ENCODE measurements around the gene DOCK3. TPM values are rescaled to one million over a fixed set of nuclear protein-coding genes. Genes with fewer than 3 reads are reported as not detected.

Gene DOCK3
- total and polyA plus RNA-seq, 10 of the 15 experiments (the other 5 are each of a cell fraction or from before 2014, with no cell fraction given), result 0.02 to 0.52 (median 0.04) TPM; not detected in 5

- TF ChIP-seq ZBTB40 (IDR thresholded peaks at IDR 0.05; ENCODE audit: borderline replicate concordance) (no peak), NFYA (IDR thresholded peaks at IDR 0.05; ENCODE audit: borderline replicate concordance, low read depth, low read length) (no peak), TAF1 (IDR thresholded peaks at IDR 0.05; ENCODE audit: borderline replicate concordance, low read depth, low read length) (peak; percentile 78; the same call in 1 of the 2 replicates), HCFC1 (IDR thresholded peaks at IDR 0.05; ENCODE audit: low read length) (peak; percentile 82), SMC3 (IDR thresholded peaks at IDR 0.05; ENCODE audit: borderline replicate concordance, low read length) (peak; percentile 58; the same call in 1 of the 2 replicates), CHD1 (IDR thresholded peaks at IDR 0.05; ENCODE audit: low read depth, low read length) (no peak), TCF3 (IDR thresholded peaks at IDR 0.05; ENCODE audit: borderline replicate concordance, insufficient read depth, low read depth, low read length) (peak; percentile 84; the same call in 1 of the 2 replicates), CEBPZ (IDR thresholded peaks at IDR 0.05; ENCODE audit: low read depth, low read length) (no peak), CREM (IDR thresholded peaks at IDR 0.05; ENCODE audit: low read depth) (peak; percentile 98), MYB (IDR thresholded peaks at IDR 0.05; ENCODE audit: borderline replicate concordance, low read depth, low read length) (no peak), NFIC (IDR thresholded peaks at IDR 0.05; ENCODE audit: low read depth, low read length) (no peak), DPF2 (IDR thresholded peaks at IDR 0.05) (peak; percentile 74; the same call in 1 of the 2 replicates), BRCA1 (IDR thresholded peaks at IDR 0.05; ENCODE audit: low read depth, low read length) (no peak), MAX (IDR thresholded peaks at IDR 0.05; ENCODE audit: low read depth, low read length) (peak; percentile 93), ELK1 (IDR thresholded peaks at IDR 0.05; ENCODE audit: low read depth, low read length) (peak; percentile 58; the same call in 1 of the 2 replicates), E2F8 (IDR thresholded peaks at IDR 0.05; ENCODE audit: low read depth, partially characterized antibody) (no peak), IKZF1 (conservative IDR thresholded peaks at IDR 0.05) (peak; percentile 70)
Observed at GRCh38 chr3:51391075-51391565, 716.4 kb downstream of the DOCK3 start, which contains the start of gene RBM15B (continued).
